Ramos (cell line): Measurements from ENCODE around the gene EXOC3.
"Not testable (repeated sequence)": the region's sequence is repeated elsewhere in the genome, so short reads cannot be mapped to it uniquely, and the experiment has no call there.

Source experiments
- in situ Hi-C: fragments of 300-500 bp; cut with MboI; formaldehyde crosslinking; loops from one replicate; pipeline ENCODE4 v1.14.3; 2022; ENCODE audit warnings: low sequenced_read_pairs; ENCODE audit not compliant: unreplicated experiment

EXOC3 gene

GRCh38 chr5:496028-496427 lies 53.1 kb downstream of the EXOC3 start:
- in situ Hi-C loops, result no loop called here

DNA sequence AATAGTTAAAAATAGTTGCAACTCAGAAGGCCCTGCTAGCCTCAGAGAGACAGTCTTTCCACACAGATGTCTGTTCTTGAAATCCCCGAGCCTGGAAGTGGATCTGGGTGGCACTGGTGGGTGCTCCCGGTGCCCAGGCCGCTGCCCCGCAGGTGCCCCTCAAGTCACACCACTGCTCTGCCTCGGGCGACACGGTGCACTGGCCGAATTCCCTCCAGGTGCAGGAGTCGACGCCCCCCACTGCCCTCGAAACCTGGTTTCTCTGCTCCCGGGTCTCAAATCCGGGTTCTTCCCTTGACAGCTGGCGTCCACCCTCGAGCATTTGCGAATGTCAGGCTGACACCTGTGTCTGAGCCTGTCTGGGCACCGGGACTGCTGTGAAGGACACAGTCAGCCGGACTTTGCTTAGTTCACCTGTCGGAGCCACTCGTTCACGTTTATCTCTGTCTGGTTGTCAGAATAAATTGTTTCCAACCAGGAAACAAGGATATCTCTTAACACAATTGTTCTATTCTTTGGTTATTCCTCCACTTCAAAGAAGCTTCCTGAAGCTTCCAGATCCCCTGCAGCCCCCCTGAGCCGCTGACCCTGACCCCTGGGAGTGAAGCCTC lies 54.2 kb downstream of the EXOC3 start:
- in situ Hi-C loops, result no loop called here

GRCh38 chr5:497871-498509 lies 55.0 kb downstream of the EXOC3 start:
- in situ Hi-C loops, result no loop called here

DNA sequence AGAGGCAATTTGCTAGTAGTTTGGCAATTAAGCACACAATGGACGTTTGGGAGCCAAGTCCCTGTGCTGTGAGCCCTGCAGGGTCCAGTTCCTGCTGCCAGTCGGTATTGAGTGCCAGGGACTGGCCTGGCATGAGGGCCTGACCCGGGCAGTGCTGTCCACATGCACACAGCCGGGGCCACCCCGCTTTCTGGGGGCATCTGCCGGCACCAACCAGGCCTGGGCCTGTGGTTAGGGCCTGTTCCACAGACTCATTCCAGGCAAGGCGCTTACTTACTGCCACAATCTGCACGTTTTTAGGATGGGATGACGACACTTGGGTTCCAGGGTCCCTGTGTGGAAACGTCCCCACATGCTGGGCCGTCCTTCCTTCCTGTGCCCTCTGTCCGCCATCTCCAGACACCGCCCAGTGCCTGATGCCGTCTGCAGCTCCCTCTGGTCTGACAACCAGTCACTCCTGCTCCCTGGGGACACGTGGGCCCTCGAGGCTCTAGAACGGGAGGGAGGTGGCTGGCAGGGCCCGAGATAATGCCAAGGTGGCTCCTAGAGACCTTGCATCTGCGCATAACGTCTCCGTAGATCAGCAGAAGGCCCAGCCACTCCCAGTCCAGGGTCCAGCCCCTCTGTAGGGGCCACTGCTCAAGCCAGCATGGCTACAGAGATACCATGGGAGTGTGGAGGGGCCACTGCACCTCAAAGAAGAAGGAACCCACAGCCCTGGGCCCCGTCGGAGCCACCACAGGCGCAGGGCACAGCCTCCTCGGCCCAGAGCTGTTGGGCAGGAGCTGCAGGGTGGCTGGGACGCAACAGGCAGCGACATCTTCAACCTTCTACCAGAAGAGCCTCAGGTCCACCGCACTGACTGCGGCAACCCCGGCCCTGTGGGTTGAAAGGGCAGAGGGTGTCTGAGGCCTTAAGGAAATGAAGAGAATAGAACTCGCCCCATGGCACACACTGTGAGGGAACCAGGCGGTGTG lies 56.5 kb downstream of the EXOC3 start:
- in situ Hi-C loops, result no loop called here

- in situ Hi-C loops, result no loop called here
These were observed 57.5 kb downstream of the EXOC3 start for GRCh38 chr5:500491-500890.

DNA sequence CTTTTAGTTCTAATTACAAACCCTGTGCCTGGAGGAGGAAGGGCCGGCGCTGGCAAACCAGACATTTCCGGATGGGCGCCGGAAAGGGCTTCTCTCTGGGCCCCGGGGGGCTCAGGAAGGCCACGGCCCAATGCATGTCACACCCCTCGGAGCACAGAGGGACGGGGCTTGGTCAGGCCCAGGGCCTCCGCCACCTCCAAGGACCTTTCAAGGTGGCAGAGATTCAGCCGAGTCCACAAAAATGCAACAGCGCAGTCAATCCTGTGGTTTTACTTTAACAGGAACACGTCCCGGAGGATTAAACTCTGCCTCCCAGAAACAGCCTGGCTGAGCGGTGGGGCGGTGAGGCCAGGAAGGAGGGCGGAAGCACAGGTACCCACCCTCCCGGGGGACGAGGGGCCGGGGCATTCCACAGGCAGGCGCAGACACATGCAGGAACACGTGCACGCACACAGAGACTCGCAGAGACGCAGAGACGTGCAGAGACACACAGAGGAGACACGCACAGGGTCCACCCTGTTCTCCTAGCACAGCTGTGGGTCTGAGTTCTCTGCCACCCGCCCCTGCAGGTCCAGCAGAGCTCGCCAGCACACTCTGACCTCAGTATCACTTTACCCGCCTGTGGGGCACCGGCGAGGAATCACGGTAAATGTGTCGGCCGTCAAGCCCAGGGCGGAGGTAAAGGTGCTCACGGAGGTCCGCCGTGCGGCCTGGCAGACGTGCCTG lies 58.3 kb downstream of the EXOC3 start:
- in situ Hi-C loops, result no loop called here

- in situ Hi-C loops, result no loop called here
These were observed 58.8 kb downstream of the EXOC3 start for GRCh38 chr5:501831-502184.

GRCh38 chr5:502325-503079 lies 59.5 kb downstream of the EXOC3 start:
- in situ Hi-C loops, result no loop called here

DNA sequence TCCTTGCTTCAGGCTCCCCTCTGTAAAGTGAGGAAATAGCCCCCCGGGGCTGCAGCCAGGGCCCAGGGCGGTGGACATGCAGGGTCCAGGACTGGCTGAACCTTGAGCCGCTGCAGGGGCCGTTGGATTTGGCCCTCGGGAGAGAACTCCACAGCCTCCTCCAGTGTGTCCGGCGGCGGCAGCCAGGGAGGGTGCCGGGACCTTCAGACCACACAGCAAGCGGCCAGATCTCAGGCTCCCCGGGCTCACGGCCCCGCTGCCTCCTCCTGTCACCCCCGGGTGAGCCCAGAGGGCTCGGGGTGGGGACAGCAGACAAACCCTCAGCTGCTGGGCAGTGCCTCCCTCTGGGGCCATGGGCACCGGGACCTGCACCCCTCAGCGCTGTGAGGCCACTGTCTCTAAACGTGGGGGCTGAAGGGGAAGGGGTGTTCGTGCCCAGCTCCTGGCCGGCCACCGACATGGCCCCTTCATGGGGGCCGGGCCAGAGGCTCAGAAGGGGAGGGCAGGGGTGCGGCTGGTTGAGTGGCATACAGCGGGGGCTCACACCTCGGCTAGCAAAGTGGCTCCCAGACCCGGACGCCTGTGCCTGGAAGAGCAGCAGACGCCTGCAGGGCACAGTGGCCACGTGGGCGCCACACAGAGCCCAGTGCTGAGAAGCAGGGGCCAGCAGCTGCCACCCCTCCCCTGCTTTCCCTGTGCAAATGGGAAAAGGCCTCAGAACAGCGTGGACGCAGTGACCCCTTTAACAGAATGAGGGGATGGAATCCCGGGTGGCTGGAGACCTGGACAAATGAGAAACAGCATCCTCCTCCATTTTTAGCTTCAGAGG lies 61.6 kb downstream of the EXOC3 start:
- in situ Hi-C loops, result no loop called here

GRCh38 chr5:505951-506525 lies 63.1 kb downstream of the EXOC3 start:
- in situ Hi-C loops, result no loop called here

GRCh38 chr5:507986-508575 lies 65.1 kb downstream of the EXOC3 start:
- in situ Hi-C loops, result not testable (repeated sequence)

DNA sequence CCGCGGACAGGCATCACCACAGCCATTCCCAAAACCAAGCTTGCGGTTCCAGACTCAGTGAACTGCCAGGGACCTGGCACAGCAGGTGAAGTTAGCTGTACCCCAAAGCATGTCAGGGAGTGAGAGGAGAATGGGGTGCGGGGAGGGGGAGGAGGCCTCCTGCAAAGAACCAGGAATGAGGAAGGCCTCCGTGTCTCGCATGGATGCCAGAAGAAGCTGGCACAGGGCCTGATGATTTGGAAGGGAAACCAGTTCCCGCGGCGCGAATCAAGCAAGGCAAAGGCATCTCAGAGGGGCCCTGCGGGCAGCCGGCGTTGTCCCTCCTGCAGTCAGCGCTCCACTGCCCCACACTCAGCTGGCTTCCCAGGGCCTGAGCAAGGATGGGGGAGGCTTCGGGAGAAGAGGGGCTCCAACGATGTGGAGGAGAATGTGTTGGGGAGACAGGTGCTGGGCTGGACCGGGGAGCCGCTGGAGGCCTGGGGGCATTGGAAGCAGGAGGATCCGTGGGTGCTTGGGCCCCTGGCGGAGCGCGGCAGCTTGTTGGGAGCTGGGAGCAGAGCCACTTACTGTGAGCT lies 66.7 kb downstream of the EXOC3 start:
- in situ Hi-C loops, result no loop called here

DNA sequence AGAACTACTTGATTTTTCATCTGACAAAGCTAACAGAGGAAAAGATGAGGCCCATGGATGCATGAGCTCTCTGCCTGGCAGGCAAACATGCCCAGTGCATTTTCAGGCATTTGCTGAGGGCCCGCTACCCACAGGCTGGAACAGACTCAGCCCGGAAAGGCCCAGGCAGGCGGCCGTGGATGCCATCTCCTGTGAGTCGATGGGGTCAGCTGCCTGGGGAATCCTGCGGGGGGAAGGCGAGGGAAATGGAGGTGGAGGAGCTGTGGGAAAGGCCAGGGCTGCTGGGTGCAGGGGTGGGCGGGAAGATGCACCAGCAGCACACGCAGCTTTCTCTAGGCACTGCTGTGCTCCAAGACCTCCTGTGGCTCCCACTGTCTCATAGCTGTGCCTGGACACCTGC lies 67.5 kb downstream of the EXOC3 start:
- in situ Hi-C loops, result no loop called here

- in situ Hi-C loops, result no loop called here
These were observed 68.5 kb downstream of the EXOC3 start for GRCh38 chr5:511476-511875.

DNA sequence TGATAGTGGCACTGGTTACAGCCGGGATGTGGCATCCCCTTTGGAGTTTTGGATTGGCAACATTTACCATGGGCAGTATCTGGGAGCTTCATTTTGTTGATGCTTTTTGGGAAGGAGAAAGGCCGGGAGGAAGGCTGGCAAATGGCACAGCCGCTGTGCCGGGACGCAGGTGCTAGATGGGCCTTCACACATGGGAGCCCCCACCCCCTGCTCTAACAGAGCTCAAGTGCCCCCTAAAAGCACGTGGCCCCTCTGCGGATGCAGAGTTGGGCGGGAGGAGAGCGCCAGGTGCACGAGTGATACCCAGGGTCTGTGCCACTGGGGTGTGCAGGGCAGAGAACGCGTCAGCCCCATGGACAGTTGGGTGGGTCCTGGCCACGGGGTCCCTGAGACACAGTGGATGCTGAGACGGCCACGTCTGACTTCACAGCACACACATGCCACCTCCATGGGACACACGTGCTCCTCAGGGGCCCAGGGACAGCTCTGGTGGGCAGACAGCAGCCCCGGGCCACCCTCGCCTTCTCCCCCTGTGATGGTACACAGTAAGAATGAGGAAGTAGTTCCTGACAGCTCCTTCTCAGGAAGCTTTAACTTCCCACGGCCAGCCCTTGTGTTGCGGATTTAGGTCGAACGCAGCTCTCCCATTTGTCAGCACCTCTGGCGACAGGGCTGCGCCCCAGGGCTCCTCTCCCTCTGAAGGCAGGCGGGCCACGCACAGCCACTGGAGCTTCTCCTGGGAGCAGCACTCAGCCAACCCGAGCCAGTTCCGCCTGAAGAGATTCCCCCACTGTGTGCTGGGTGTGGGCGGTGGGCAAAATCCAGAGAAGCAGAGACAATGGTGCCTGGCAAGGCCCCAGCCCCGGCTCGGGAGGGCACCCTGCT lies 70.5 kb downstream of the EXOC3 start:
- in situ Hi-C loops, result no loop called here

GRCh38 chr5:514101-514485 lies 71.1 kb downstream of the EXOC3 start:
- in situ Hi-C loops, result no loop called here

DNA sequence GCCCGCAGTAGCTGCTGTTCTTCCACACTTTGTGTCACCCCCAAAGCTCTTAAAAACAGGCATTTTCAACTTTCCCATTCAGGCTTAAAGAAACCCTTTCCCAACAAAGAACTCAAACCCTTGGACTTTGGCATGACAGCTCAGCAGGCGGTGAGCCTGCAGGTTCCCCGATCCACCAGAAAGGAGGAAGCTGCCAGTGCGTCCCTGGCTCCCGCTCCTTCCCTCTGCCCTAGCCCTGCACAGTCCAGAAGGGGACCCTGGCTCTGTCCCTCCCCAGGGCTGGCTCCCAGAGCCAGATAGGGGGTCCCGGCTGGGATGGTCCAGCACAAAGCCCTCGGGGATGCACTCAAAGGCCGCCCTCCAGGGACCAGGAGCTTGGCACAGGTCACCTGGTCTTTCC lies 71.7 kb downstream of the EXOC3 start:
- in situ Hi-C loops, result no loop called here
